OCI-LY7 (cell line): ENCODE measurements around the gene NUB1. TPM values are rescaled to one million over a fixed set of nuclear protein-coding genes. Genes with fewer than 3 reads are reported as not detected.

Experiments
- BruUV-seq: library from RNA; stranded (reverse); fragments of 400-500 nt; replicated peaks from 2 replicates; lab custom pipeline; 2021; lab: Mats Ljungman, UMichigan
- CTCF ChIA-PET: fragments of 300-600 bp; sonication (Branson Sonifier 250); formaldehyde crosslinking; loops from one replicate; lab custom pipeline; 2022; ENCODE audit warnings: antibody characterized with exemption; ENCODE audit not compliant: unreplicated experiment; lab: Charles Lee
- POLR2A ChIA-PET: fragments of 300-600 bp; sonication (Branson Sonifier 250); formaldehyde crosslinking; loops from one replicate; lab custom pipeline; 2022; ENCODE audit warnings: antibody characterized with exemption; lab: Charles Lee
- DNase-seq: peaks from one replicate; pipeline ENCODE4 v3.0.0-alpha.2; 2015; ENCODE audit warnings: low spot score
- H2AFZ ChIP-seq: fragments of 200-600 bp; sonication (generic), shearing (Covaris generic); 2 replicates; pipeline ENCODE4 v1.6.1; 2014; ENCODE audit warnings: mild to moderate bottlenecking, antibody characterized with exemption, low read length, moderate library complexity
- H3K27ac ChIP-seq: fragments of 200-600 bp; sonication (generic); 2 replicates; pipeline ENCODE4 v1.5.1; 2014; ENCODE audit warnings: mixed run types, low read depth, mild to moderate bottlenecking, moderate library complexity, low read length, inconsistent platforms; ENCODE audit not compliant: poor library complexity, severe bottlenecking
- H3K36me3 ChIP-seq: fragments of 200-600 bp; sonication (generic); 2 replicates; pipeline ENCODE4 v1.6.1; 2014; ENCODE audit warnings: mild to moderate bottlenecking, antibody characterized with exemption, low read length, moderate library complexity, mixed read lengths; ENCODE audit not compliant: insufficient read depth
- H3K4me1 ChIP-seq: fragments of 200-600 bp; sonication (generic); 2 replicates; pipeline ENCODE4 v1.5.1; 2014; ENCODE audit warnings: mild to moderate bottlenecking, low read length; ENCODE audit not compliant: insufficient read depth, poor library complexity, severe bottlenecking
- H3K4me2 ChIP-seq: fragments of 200-600 bp; sonication (generic); 2 replicates; pipeline ENCODE4 v1.6.1; 2014; ENCODE audit warnings: mild to moderate bottlenecking, low read length
- H3K4me3 ChIP-seq: fragments of 200-600 bp; sonication (generic); 2 replicates; pipeline ENCODE4 v1.5.1; 2014; ENCODE audit warnings: mild to moderate bottlenecking, low read depth, low read length; ENCODE audit not compliant: poor library complexity, severe bottlenecking
- H3K79me2 ChIP-seq: fragments of 200-600 bp; sonication (generic); 2 replicates; pipeline ENCODE4 v1.6.1; 2016; ENCODE audit warnings: low read depth, mild to moderate bottlenecking, low read length, moderate library complexity, mixed read lengths; ENCODE audit not compliant: insufficient read depth
- H3K9me2 ChIP-seq: fragments of 200-600 bp; sonication (generic); 2 replicates; pipeline ENCODE4 v1.6.1; 2016; ENCODE audit warnings: mild to moderate bottlenecking, low read length, mixed read lengths; ENCODE audit not compliant: insufficient read depth
- H3K9me3 ChIP-seq: fragments of 200-600 bp; sonication (generic); 2 replicates; pipeline ENCODE4 v1.6.1; 2014; ENCODE audit warnings: mild to moderate bottlenecking, mixed run types, low read length, mixed read lengths
- H4K20me1 ChIP-seq: fragments of 200-600 bp; sonication (generic); 2 replicates; pipeline ENCODE4 v1.6.1; 2014; ENCODE audit warnings: mild to moderate bottlenecking, antibody characterized with exemption, low read length, moderate library complexity, mixed read lengths; ENCODE audit not compliant: insufficient read depth
- EZH2phosphoT487 ChIP-seq: fragments of 200-600 bp; sonication (generic); IDR thresholded peaks from 2 replicates; pipeline ENCODE4 v1.6.1; 2018; ENCODE audit warnings: low read depth, borderline replicate concordance, mild to moderate bottlenecking, mixed run types, antibody characterized with exemption, low read length, moderate library complexity, mixed read lengths
- intact Hi-C: fragments of 100-400 bp; cut with micrococcal nuclease; formaldehyde crosslinking; loops from one replicate; pipeline ENCODE4 v1.10.0; 2022; ENCODE audit not compliant: unreplicated experiment
- total RNA-seq, 2 experiments: library from RNA; depleted of rRNA in 1 of 2; stranded (reverse); fragments of >200 nt in 1 of 2; shearing (Covaris generic) in 1 of 2; gene quantifications; 2 replicates each; pipeline ENCODE4 v1.2.3, GENCODE V29; 2014 to 2022
- TF ChIP-seq, protein P1 (sequence below): fragments of 200-600 bp; sonication (generic); conservative IDR thresholded peaks from 2 replicates; pipeline ENCODE4 v1.5.1; 2014; ENCODE audit warnings: mild to moderate bottlenecking, antibody characterized with exemption, low read length, moderate library complexity, mixed read lengths

Gene NUB1
- total RNA-seq, 2 experiments from 2014 or later = 44.1 to 50.7 TPM

GRCh38 chr7:151426904-151427704 is 85.5 kb downstream of the NUB1 start:
- TF ChIP-seq, protein P1, sequence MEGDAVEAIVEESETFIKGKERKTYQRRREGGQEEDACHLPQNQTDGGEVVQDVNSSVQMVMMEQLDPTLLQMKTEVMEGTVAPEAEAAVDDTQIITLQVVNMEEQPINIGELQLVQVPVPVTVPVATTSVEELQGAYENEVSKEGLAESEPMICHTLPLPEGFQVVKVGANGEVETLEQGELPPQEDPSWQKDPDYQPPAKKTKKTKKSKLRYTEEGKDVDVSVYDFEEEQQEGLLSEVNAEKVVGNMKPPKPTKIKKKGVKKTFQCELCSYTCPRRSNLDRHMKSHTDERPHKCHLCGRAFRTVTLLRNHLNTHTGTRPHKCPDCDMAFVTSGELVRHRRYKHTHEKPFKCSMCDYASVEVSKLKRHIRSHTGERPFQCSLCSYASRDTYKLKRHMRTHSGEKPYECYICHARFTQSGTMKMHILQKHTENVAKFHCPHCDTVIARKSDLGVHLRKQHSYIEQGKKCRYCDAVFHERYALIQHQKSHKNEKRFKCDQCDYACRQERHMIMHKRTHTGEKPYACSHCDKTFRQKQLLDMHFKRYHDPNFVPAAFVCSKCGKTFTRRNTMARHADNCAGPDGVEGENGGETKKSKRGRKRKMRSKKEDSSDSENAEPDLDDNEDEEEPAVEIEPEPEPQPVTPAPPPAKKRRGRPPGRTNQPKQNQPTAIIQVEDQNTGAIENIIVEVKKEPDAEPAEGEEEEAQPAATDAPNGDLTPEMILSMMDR = no peak
- no peak for TF ChIP-seq EZH2phosphoT487
- H3K27ac ChIP-seq = no peak overlapping the region
- BruUV-seq = no TSS peak
- ChIA-PET CTCF (no interaction called here), POLR2A (no interaction called here)
- H3K79me2 ChIP-seq = no peaks in the 10 kb centered on the region
- no peaks in the 10 kb centered on the region for H3K36me3 ChIP-seq
- H3K9me2 ChIP-seq = no peaks in the 10 kb centered on the region
- no peaks in the 10 kb centered on the region for H3K9me3 ChIP-seq
- no peak for DNase-seq
- H3K4me2 ChIP-seq = no peak overlapping the region
- no peaks in the 10 kb centered on the region for H4K20me1 ChIP-seq
- no peak overlapping the region for H2AFZ ChIP-seq
- no peak overlapping the region for H3K4me3 ChIP-seq
- peaks cover 7% of the 10 kb centered on the region for H3K4me1 ChIP-seq
- intact Hi-C loops = no loop called here

- no peaks in the 10 kb centered on the region for H3K36me3 ChIP-seq
- H2AFZ ChIP-seq = no peak overlapping the region
- intact Hi-C loops = no loop called here
- ChIA-PET CTCF (no interaction called here), POLR2A (interaction anchor here (0.7 kb wide), 1 partner anchor 75 kb away, joined by 3 read pairs; no protein-coding TSS in a partner anchor)
- no peak overlapping the region for H3K4me3 ChIP-seq
- no peak for TF ChIP-seq EZH2phosphoT487
- TF ChIP-seq, protein P1 = no peak
- H3K4me2 ChIP-seq = no peak overlapping the region
- H3K79me2 ChIP-seq = no peaks in the 10 kb centered on the region
- H3K4me1 ChIP-seq = peaks cover 9% of the 10 kb centered on the region
- no peaks in the 10 kb centered on the region for H4K20me1 ChIP-seq
- DNase-seq = no peak
- BruUV-seq = no TSS peak
- no peaks in the 10 kb centered on the region for H3K9me2 ChIP-seq
- H3K27ac ChIP-seq = no peak overlapping the region
- no peaks in the 10 kb centered on the region for H3K9me3 ChIP-seq
Measured at GRCh38 chr7:151427705-151428377, 86.2 kb downstream of the NUB1 start.

Other genes with a start within 250 kb of the NUB1 start
- gene GBX1, start 174.1 kb upstream of the NUB1 start, total RNA-seq (2014; rRNA removed; shearing (Covaris generic)) = not detected in 2 replicates
- not detected in 2 replicates for gene GBX1, start 174.1 kb upstream of the NUB1 start, total RNA-seq (2022)
- gene ASB10, start 154.6 kb upstream of the NUB1 start, total RNA-seq (2014; rRNA removed; shearing (Covaris generic)) = not detected in 2 replicates
- not detected in 2 replicates for gene ASB10, start 154.6 kb upstream of the NUB1 start, total RNA-seq (2022)
- 1.3 TPM in 1 of 2 replicates, not detected in the other for gene H2BK1, start 131.3 kb upstream of the NUB1 start, total RNA-seq (2014; rRNA removed; shearing (Covaris generic))
- not detected in 2 replicates for gene H2BK1, start 131.3 kb upstream of the NUB1 start, total RNA-seq (2022)
- 30.7 and 31.8 TPM in 2 replicates for gene ABCF2, start 114.6 kb upstream of the NUB1 start, total RNA-seq (2014; rRNA removed; shearing (Covaris generic))
- 28.6 and 44.9 TPM in 2 replicates for gene ABCF2, start 114.6 kb upstream of the NUB1 start, total RNA-seq (2022)
- 19.8 and 27.0 TPM in 2 replicates for gene CHPF2, start 109.3 kb upstream of the NUB1 start, total RNA-seq (2014; rRNA removed; shearing (Covaris generic))
- 29.8 and 34.2 TPM in 2 replicates for gene CHPF2, start 109.3 kb upstream of the NUB1 start, total RNA-seq (2022)
- gene SMARCD3, start 93.1 kb upstream of the NUB1 start, total RNA-seq (2014; rRNA removed; shearing (Covaris generic)) = 1.5 and 2.5 TPM in 2 replicates
- gene SMARCD3, start 93.1 kb upstream of the NUB1 start, total RNA-seq (2022) = 1.5 and 1.9 TPM in 2 replicates
- 0.13 and 0.44 TPM in 2 replicates for gene WDR86, start 68.2 kb downstream of the NUB1 start, total RNA-seq (2014; rRNA removed; shearing (Covaris generic))
- 0.51 and 0.65 TPM in 2 replicates for gene WDR86, start 68.2 kb downstream of the NUB1 start, total RNA-seq (2022)
- gene CRYGN, start 98.3 kb downstream of the NUB1 start, total RNA-seq (2014; rRNA removed; shearing (Covaris generic)) = 0.09 and 0.26 TPM in 2 replicates
- not detected in 2 replicates for gene CRYGN, start 98.3 kb downstream of the NUB1 start, total RNA-seq (2022)
- gene RHEB, start 178.1 kb downstream of the NUB1 start, total RNA-seq (2014; rRNA removed; shearing (Covaris generic)) = 57.6 and 88.0 TPM in 2 replicates
- 93.2 and 98.8 TPM in 2 replicates for gene RHEB, start 178.1 kb downstream of the NUB1 start, total RNA-seq (2022)